Colonic mucosa (tissue), 4 donors: ENCODE data around the gene HDHD5. TPM values are rescaled to one million over a fixed set of nuclear protein-coding genes. Genes with fewer than 3 reads are reported as not detected.
A peak's percentile ranks its signal among the peaks of the same experiment; 100 is the strongest.

Experiments used
- DNase-seq: peaks from one replicate; pipeline ENCODE4 v3.0.0-alpha.2; 2020
- H3K27ac ChIP-seq: fragments of 200-600 bp; one replicate; pipeline ENCODE4 v1.8.0; 2021
- H3K27me3 ChIP-seq: fragments of 200-600 bp; one replicate; pipeline ENCODE4 v1.8.0; 2021
- H3K36me3 ChIP-seq: fragments of 200-600 bp; one replicate; pipeline ENCODE4 v1.8.0; 2021
- H3K4me1 ChIP-seq: fragments of 200-600 bp; one replicate; pipeline ENCODE4 v1.8.0; 2021; ENCODE audit warnings: mild to moderate bottlenecking
- H3K4me3 ChIP-seq: fragments of 200-600 bp; one replicate; pipeline ENCODE4 v1.8.0; 2021
- H3K9ac ChIP-seq, 2 donors: one replicate each; pipeline ENCODE4 v1.7.0; 2013; ENCODE audit warnings: control low read depth in 2 of 2, low read depth in 2 of 2, low read length in 2 of 2
- H3K9me3 ChIP-seq: fragments of 200-600 bp; one replicate; pipeline ENCODE4 v1.8.0; 2021
- intact Hi-C: fragments of 100-400 bp; cut with DNase I; formaldehyde crosslinking; loops from one replicate; pipeline ENCODE4 v1.14.1; 2022
- total RNA-seq, 2 donors: library from RNA; stranded (reverse); fragmentation: NEBNext Ultra II Directional in 1 of 2; extraction: Animal tissue kit (Norgen Biotek cat#: 25700) in 1 of 2; gene quantifications; one replicate each; pipeline ENCODE4 v1.2.1, GENCODE V29; 2021
- TF ChIP-seq, protein P1 (sequence below): fragments of 200-600 bp; IDR thresholded peaks from one replicate; pipeline ENCODE4 v1.8.0; 2022; ENCODE audit warnings: antibody characterized with exemption, mild to moderate bottlenecking
- donor health status: healthy.
- donor health status: DM: no; HTN: no; CAD: no.
- donor health status: DM: no; HTN: no; CAD: no.

Gene HDHD5
- total RNA-seq, 2 donors from 2014 or later, result 38.1 to 50.0 TPM

DNA sequence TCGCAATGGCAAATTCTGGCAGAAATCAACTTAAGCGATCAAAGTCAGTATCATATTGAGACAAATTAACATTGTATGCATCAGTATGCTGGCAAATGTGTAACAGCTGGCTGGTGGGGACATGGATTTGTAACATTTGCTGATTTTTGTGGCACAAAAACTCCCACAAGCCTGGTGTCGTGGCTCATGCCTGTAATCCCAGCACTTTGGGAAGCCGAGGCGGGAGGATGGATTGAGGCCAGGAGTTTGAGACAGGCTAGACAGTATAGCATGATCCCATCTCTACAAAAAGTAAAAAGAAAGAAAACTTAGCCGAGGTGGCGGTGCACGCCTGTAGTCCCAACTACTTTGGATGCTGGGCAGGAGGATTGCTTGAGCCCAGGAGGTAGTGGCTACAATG is 17.6 kb upstream of the HDHD5 start:
- intact Hi-C loops, result no loop called here
- Histone ChIP-seq H3K4me3 (no peak overlapping the region), H3K4me1 (no peaks in the 10 kb centered on the region), H3K9me3 (no peaks in the 10 kb centered on the region), H3K27ac (no peak overlapping the region), H3K27me3 (no peaks in the 10 kb centered on the region), H3K36me3 (no peaks in the 10 kb centered on the region), H3K9ac (no peak overlapping the region)
- TF ChIP-seq, protein P1, sequence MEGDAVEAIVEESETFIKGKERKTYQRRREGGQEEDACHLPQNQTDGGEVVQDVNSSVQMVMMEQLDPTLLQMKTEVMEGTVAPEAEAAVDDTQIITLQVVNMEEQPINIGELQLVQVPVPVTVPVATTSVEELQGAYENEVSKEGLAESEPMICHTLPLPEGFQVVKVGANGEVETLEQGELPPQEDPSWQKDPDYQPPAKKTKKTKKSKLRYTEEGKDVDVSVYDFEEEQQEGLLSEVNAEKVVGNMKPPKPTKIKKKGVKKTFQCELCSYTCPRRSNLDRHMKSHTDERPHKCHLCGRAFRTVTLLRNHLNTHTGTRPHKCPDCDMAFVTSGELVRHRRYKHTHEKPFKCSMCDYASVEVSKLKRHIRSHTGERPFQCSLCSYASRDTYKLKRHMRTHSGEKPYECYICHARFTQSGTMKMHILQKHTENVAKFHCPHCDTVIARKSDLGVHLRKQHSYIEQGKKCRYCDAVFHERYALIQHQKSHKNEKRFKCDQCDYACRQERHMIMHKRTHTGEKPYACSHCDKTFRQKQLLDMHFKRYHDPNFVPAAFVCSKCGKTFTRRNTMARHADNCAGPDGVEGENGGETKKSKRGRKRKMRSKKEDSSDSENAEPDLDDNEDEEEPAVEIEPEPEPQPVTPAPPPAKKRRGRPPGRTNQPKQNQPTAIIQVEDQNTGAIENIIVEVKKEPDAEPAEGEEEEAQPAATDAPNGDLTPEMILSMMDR, result no peak
- no peak for DNase-seq

DNA sequence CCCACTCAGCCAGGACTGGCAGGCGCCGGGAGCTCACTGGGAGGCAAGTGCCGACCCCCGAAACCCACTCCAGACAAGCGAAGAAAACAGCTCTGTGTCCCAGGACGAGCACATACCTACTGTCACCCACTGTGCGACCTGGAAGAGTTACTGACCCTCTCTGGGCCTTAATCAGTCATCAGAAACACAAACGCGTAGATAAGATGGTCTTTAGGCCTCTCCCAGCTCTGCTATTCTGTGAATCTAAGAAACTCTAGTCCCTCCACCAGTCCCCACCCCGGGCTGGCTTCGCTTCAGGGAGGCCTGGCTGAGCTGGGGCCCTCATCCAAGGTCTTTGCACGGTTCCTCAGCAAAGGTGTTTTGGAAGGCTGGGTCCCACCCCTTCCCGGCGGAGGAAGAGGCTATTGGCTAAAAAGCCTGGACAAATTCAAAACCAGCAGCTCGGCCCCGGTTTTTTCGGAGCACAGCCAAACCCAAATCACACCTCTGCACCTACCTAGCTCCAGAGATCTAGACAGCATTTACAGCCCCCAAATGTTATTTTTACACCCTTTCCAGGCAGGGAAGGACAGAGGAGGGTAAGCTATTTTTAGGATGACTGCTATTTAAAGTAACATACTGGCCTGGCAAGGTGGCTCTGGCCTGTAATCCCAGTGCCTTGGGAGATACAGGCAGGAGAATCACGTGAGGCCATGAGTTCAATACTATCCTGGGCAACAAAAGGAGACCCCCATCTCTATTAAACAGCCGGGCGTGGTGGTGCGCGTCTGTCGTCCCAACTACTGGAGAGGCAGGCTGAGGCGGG is 13.2 kb upstream of the HDHD5 start:
- TF ChIP-seq, protein P1, result no peak
- Histone ChIP-seq H3K27me3 (no peaks in the 10 kb centered on the region), H3K9ac (peak overlapping the region; percentile 58 to 80), H3K36me3 (no peaks in the 10 kb centered on the region), H3K4me1 (no peaks in the 10 kb centered on the region), H3K9me3 (no peaks in the 10 kb centered on the region), H3K27ac (peak overlapping the region; percentile 95), H3K4me3 (peak overlapping the region; percentile 62)
- intact Hi-C loops, result loop anchor here (5.0 kb wide), 1 partner anchor 95 kb away; no protein-coding TSS in a partner anchor
- no peak for DNase-seq

DNA sequence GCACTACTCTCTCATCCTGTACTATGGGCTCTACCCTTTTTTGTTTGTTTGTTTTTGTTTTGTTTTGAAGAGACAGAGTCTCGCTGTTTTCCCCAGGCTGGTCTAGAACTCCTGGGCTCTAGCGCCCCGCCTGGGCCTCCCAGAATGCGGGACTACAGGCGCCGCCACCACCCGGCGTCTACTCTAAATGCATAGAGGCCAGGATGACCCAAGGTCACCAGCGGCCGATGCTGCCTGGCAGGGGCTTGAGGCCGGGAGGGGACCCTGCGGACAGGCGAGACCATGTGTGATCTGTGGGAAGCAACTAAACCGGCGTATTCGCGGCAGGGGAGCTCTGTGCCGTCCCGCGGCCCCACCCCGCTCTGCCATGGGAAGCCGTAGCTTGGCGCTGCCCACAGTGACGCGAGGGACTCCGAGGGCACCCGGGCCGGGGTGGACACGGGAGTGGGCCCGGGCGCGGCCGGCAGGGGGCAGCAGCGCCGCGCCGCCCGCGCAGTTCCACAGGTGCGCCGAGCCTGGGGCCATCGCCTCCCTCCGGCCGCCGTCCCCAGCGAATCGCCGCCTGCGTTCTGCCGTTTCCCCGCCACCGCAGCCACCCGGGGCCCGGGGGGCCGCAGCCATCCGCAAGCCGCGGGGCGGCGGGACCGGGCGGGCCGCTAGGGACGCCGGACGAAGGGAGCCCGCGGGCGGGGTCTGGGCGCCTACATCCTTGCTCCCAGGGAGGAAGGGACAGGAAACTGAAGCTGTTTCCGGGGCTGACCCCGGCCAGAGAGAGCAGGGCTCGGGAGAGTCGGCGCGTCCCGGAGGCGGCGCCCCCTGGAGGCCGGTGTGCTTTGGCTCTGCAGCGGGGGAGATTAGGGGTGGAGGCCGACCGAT is 12.3 kb upstream of the HDHD5 start:
- intact Hi-C loops, result loop anchor here (5.0 kb wide), 1 partner anchor 94 kb away; no protein-coding TSS in a partner anchor
- no peaks in the 10 kb centered on the region for H3K27me3 ChIP-seq
- H3K9me3 ChIP-seq, result no peaks in the 10 kb centered on the region
- no peaks in the 10 kb centered on the region for H3K36me3 ChIP-seq
- peak; percentile 91 for DNase-seq
- peak overlapping the region; percentile 58 to 80 for H3K9ac ChIP-seq
- H3K4me1 ChIP-seq, result no peaks in the 10 kb centered on the region
- H3K4me3 ChIP-seq, result peak overlapping the region; percentile 62
- TF ChIP-seq, protein P1, result peak; percentile 75
- H3K27ac ChIP-seq, result peak overlapping the region; percentile 95

DNA sequence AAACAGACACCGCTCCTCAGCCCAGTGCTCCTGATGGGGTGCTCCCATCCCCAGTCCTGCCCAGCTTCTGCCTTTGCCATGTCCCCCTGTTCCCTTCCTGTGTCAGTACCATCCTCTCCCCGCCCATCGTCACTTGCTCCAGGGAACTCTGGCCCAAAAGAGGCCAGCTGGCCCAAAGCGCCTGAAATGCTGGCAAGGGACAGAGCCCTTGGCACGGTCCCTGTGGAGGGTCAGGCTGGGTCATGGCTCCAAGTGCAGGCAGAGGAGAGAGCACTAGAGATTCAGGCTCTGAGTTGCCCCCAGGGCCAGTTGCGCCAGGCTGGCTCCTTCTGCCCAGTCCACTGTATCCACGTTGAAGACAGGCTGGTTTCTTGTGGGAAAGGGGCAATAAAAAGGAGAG is 8.4 kb upstream of the HDHD5 start:
- Histone ChIP-seq H3K4me1 (no peaks in the 10 kb centered on the region), H3K4me3 (no peak overlapping the region), H3K27ac (no peak overlapping the region), H3K27me3 (no peaks in the 10 kb centered on the region), H3K9me3 (no peaks in the 10 kb centered on the region), H3K9ac (no peak overlapping the region), H3K36me3 (no peaks in the 10 kb centered on the region)
- TF ChIP-seq, protein P1, result no peak
- no peak for DNase-seq
- intact Hi-C loops, result loop anchor here (2.0 kb wide), 1 partner anchor 335 kb away; no protein-coding TSS in a partner anchor

DNA sequence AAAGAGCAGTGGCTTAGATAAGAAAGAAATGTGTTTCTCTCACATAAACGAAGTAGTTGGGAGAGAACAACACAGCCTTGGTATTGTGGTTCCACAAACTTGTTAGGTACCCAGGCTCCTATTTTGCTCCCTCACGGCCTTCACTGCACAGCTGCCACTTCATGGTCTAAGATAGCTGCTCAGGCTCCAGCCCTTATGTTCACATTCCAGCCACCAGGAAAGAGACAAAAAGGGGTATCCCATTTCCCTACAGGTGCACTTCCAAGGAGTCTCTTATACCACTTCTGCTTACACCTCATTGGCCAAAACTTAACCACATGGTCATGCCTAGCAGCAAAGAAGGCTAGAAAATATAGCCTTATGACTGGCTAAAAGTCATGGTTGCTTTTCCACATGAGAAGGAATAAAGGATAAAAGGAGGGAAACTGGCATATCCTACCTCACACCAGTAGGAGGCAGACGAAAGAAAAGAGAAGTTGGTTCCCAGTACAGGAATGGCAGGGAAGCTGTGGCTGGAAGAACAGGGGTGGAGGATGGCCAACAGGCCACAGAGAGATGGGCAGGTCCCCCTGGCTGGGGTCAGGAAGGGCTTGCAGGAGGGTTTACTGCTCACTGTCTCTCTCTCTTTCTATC is 5.4 kb upstream of the HDHD5 start:
- H3K36me3 ChIP-seq, result no peaks in the 10 kb centered on the region
- no peaks in the 10 kb centered on the region for H3K27me3 ChIP-seq
- intact Hi-C loops, result no loop called here
- no peak overlapping the region for H3K27ac ChIP-seq
- H3K4me1 ChIP-seq, result no peaks in the 10 kb centered on the region
- H3K9ac ChIP-seq, result no peak overlapping the region
- no peak overlapping the region for H3K4me3 ChIP-seq
- H3K9me3 ChIP-seq, result no peaks in the 10 kb centered on the region
- TF ChIP-seq, protein P1, result no peak
- no peak for DNase-seq
